NCI-H1694 (cell line): ENCODE results near the gene THAP3.
"Not testable (repeated sequence)": the region's sequence is repeated elsewhere in the genome, so short reads cannot be mapped to it uniquely, and the experiment has no call there.

Experiments used
- DNase-seq: peaks from one replicate; lab custom pipeline; 2025; lab: John Stamatoyannopoulos, UW

Gene THAP3

GRCh38 chr1:6591222-6591621 is 33.4 kb upstream of the THAP3 start:
- no peak for DNase-seq

GRCh38 chr1:6591644-6592043 is 33.0 kb upstream of the THAP3 start:
- no peak for DNase-seq

- DNase-seq, result no peak
These were observed 32.2 kb upstream of the THAP3 start for GRCh38 chr1:6592441-6592840.

- no peak for DNase-seq
These were observed 31.6 kb upstream of the THAP3 start for GRCh38 chr1:6592865-6593593.

- DNase-seq, result no peak
These were observed 30.9 kb upstream of the THAP3 start for GRCh38 chr1:6593810-6594209.

GRCh38 chr1:6594977-6595740 is 29.5 kb upstream of the THAP3 start:
- DNase-seq, result no peak

- no peak for DNase-seq
These were observed 28.3 kb upstream of the THAP3 start for GRCh38 chr1:6596351-6596750.

GRCh38 chr1:6596886-6597776 is 27.5 kb upstream of the THAP3 start:
- no peak for DNase-seq

GRCh38 chr1:6597777-6598131 is 26.9 kb upstream of the THAP3 start:
- DNase-seq, result no peak

- DNase-seq, result no peak
These were observed 25.3 kb upstream of the THAP3 start for GRCh38 chr1:6599141-6599975.

GRCh38 chr1:6599991-6600390 is 24.7 kb upstream of the THAP3 start:
- DNase-seq, result not testable (repeated sequence)

- no peak for DNase-seq
These were observed 24.1 kb upstream of the THAP3 start for GRCh38 chr1:6600410-6601048.

- DNase-seq, result no peak
These were observed 23.4 kb upstream of the THAP3 start for GRCh38 chr1:6601049-6601922.

GRCh38 chr1:6601923-6602668 is 22.6 kb upstream of the THAP3 start:
- no peak for DNase-seq

- DNase-seq, result no peak
These were observed 21.9 kb upstream of the THAP3 start, which contains the start of gene KLHL21 for GRCh38 chr1:6602669-6603237. TSS of gene KLHL21 (minus strand) at chr1:6602869. CDS start at chr1:6602817, 52 bp downstream.

- no peak for DNase-seq
These were observed 21.3 kb upstream of the THAP3 start for GRCh38 chr1:6603238-6603914.

- no peak for DNase-seq
These were observed 20.6 kb upstream of the THAP3 start for GRCh38 chr1:6603915-6604558.
